WI38 (cell line): Measurements from ENCODE around the gene SLC35F3.

Experiments
- H3K4me3 ChIP-seq: 2 replicates; pipeline ENCODE4 v1.5.1; 2011; ENCODE audit warnings: low read depth, mild to moderate bottlenecking, control low read depth, low read length
- CTCF ChIP-seq: IDR thresholded peaks from 2 replicates; pipeline ENCODE4 v1.5.1; 2012; ENCODE audit warnings: low read depth, mild to moderate bottlenecking, control low read depth, low read length

Gene SLC35F3

GRCh38 chr1:233904633-233905415 is at the start of gene SLC35F3:
TSS of gene SLC35F3 (plus strand) at chr1:233904676.
- no peak within 1 kb of the TSS for H3K4me3 ChIP-seq
- no peak for TF ChIP-seq CTCF

GRCh38 chr1:233859446-233859845 is 45.0 kb upstream of the SLC35F3 start:
- TF ChIP-seq CTCF: no peak
- no peak overlapping the region for H3K4me3 ChIP-seq

DNA sequence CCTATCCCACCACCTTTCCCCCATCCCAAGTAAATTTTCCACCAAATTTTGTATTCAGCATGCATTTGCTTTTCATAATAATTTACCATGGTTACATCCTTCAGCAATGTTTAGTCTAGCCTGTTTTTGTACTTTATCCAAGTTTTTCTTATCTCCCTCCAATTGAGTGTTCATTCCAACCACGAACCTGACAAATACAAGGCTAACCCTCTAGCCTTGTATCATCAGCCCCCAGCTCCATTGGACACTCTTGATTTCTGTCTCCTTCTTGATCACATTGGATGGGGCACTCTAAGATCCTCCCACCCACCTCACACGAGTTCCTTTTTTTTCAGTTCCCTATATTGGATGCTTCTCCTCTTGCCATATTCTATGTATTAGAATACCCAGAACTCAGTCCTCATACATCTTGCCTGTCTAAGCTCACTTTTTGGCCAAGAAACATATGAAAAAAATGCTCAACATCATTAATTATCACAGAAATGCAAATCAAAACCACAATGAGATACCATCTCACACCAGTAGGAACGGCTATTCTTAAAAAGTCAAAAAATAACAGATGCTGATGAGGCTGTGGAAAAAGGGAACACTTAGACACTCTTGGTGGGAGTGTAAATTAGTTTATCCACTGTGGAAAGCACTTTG is 40.5 kb upstream of the SLC35F3 start:
- H3K4me3 ChIP-seq: no peak overlapping the region
- TF ChIP-seq CTCF: no peak

GRCh38 chr1:233864578-233864977 is 39.9 kb upstream of the SLC35F3 start:
- no peak for TF ChIP-seq CTCF

DNA sequence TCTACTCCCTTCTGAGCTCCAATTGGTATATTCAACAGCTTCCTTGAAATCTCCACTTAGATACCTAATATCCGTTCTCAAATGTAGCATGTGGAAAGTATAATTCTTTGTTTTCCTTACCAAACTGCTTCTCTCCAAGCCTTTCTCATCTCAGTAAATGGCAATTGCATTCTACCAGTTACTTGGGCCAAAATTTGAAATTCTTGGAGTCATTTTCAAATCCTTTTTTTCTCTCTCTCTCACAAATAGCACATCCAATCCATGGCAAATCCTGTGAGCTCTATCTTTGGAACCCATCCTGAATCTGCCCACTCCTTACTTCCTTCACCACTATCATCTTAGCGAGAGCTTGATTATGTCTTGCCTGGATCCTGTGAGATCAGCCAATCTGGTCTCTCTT is 39.3 kb upstream of the SLC35F3 start:
- no peak for TF ChIP-seq CTCF
- no peak overlapping the region for H3K4me3 ChIP-seq

More at GRCh38 chr1:233864578-233864977, 39.9 kb upstream of the SLC35F3 start:
- no peak overlapping the region for H3K4me3 ChIP-seq

DNA sequence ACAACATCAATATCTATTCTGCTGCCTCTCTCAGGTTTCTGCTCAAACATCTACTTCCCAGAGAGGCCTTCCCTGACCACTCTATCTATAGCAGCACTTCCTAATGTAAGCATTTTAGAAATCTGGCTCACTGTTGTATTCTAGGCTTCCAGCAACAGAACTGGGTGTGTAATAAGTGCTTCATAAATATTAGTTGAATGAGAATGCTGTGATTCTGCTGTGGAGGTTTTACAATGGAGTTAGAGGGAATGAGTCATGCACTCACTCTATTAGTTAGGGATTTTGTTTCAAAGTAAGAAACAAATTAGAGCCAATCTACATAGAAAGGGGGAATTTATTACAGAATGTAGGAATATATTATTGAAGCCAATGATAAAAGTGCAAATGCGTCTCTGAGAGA is 38.6 kb upstream of the SLC35F3 start:
- TF ChIP-seq CTCF: no peak
- H3K4me3 ChIP-seq: no peak overlapping the region

DNA sequence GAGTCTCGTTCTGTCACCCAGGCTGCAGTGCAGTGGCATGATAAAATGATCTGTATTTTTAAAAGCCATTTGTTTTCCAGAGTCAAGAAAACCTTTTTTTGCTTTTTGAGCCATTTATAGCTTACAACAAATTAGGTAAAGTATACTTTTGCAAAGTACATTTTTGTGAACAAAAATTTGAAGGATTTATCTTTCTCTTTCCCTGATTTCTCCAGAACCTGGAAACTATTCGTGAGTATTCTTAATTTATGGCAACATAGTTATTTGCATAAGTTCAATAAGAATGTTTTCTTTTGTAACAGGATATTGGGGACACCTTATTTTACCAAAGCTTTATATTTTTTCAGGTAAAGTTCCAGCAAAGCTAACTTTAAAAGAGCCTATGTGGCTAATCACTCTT is 37.4 kb upstream of the SLC35F3 start:
- TF ChIP-seq CTCF: no peak

More for the DNA sequence above, 37.4 kb upstream of the SLC35F3 start:
- no peak overlapping the region for H3K4me3 ChIP-seq
